Skeletal muscle tissue (tissue), 4 donors: ENCODE data around the gene SUMO3. TPM values are rescaled to one million over a fixed set of nuclear protein-coding genes. Genes with fewer than 3 reads are reported as not detected.

Experiments used
- H3K27ac ChIP-seq: one replicate; pipeline ENCODE4 v1.7.0; 2013; ENCODE audit warnings: mild to moderate bottlenecking, low read depth, low read length, inconsistent platforms
- H3K27me3 ChIP-seq, 3 donors: one replicate each; pipeline ENCODE4 v1.7.0; 2013; ENCODE audit warnings: low read length in 3 of 3; ENCODE audit not compliant: control insufficient read depth in 3 of 3, insufficient read depth in 3 of 3
- H3K36me3 ChIP-seq, 3 donors: one replicate each; pipeline ENCODE4 v1.7.0; 2013; ENCODE audit warnings: low read length in 3 of 3; ENCODE audit not compliant: control insufficient read depth in 3 of 3, insufficient read depth in 3 of 3
- H3K4me1 ChIP-seq, 3 donors: one replicate each; pipeline ENCODE4 v1.7.0; 2013; ENCODE audit warnings: low read length in 3 of 3, mild to moderate bottlenecking in 3 of 3; ENCODE audit not compliant: control insufficient read depth in 3 of 3, insufficient read depth in 3 of 3
- H3K4me3 ChIP-seq, 3 donors: one replicate each; pipeline ENCODE4 v1.7.0; 2013; ENCODE audit warnings: low read length in 3 of 3
- H3K9ac ChIP-seq, 3 donors: one replicate each; pipeline ENCODE4 v1.7.0; 2013; ENCODE audit warnings: low read length in 3 of 3, mild to moderate bottlenecking in 3 of 3, moderate library complexity in 2 of 3, low read depth in 1 of 3
- H3K9me3 ChIP-seq, 3 donors: one replicate each; pipeline ENCODE4 v1.7.0; 2013; ENCODE audit warnings: low read length in 3 of 3; ENCODE audit not compliant: control insufficient read depth in 3 of 3
- total RNA-seq: library from RNA; depleted of rRNA; stranded (reverse); fragments of >200 nt; gene quantifications from one replicate; pipeline ENCODE4 v1.2.3, GENCODE V29; 2014
- donor health status: Osteomylitis.

The SUMO3 gene
- total RNA-seq, 1 donor from 2014 or later = 28.7 TPM

- Histone ChIP-seq H3K27ac (no peak overlapping the region), H3K4me3 (no peak overlapping the region)
Measured at GRCh38 chr21:44805226-44805625, 12.6 kb downstream of the SUMO3 start.

DNA sequence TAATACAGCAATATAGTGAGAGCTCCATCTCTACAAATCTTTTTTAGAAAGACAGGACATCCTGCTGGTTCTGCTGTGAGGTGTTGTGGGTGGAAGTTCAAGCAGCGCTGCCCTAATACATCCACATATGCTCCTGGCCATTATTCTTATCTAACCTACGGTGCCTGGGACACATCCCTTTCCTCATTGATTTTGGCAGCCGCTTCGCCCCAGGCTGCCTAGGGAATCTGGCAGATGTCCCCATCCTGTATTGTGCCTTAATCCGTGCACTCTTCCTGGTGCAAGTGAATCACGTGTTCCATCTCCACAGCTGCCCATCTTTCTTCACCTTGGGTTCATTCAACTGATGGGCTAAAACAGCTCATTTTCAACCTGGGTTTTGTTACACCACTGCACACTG is 13.1 kb downstream of the SUMO3 start:
- peak overlapping the region in 1 of 3 donors; percentile 16 for H3K9ac ChIP-seq
- H3K4me3 ChIP-seq = no peak overlapping the region
- peaks cover 26 to 39% (median 34%) of the 10 kb centered on the region in 3 donors for H3K36me3 ChIP-seq
- H3K27ac ChIP-seq = no peak overlapping the region
- no peaks in the 10 kb centered on the region for H3K9me3 ChIP-seq
- H3K4me1 ChIP-seq = peaks cover 21 to 31% (median 30%) of the 10 kb centered on the region in 3 donors
- no peaks in the 10 kb centered on the region for H3K27me3 ChIP-seq

More at GRCh38 chr21:44805226-44805625, 12.6 kb downstream of the SUMO3 start:
- no peaks in the 10 kb centered on the region for H3K9me3 ChIP-seq
- peaks cover 30 to 44% (median 39%) of the 10 kb centered on the region in 3 donors for H3K36me3 ChIP-seq
- no peaks in the 10 kb centered on the region for H3K27me3 ChIP-seq
- no peak overlapping the region for H3K9ac ChIP-seq
- peaks cover 17 to 27% (median 25%) of the 10 kb centered on the region in 3 donors for H3K4me1 ChIP-seq

- H3K27ac ChIP-seq = no peak overlapping the region
- no peak overlapping the region for H3K9ac ChIP-seq
- no peaks in the 10 kb centered on the region for H3K27me3 ChIP-seq
- H3K9me3 ChIP-seq = no peaks in the 10 kb centered on the region
- peaks cover 23 to 36% (median 34%) of the 10 kb centered on the region in 3 donors for H3K4me1 ChIP-seq
- peaks cover 21 to 33% (median 30%) of the 10 kb centered on the region in 3 donors for H3K36me3 ChIP-seq
- no peak overlapping the region for H3K4me3 ChIP-seq
Measured at GRCh38 chr21:44803651-44804050, 14.2 kb downstream of the SUMO3 start.

GRCh38 chr21:44802396-44803153 is 15.3 kb downstream of the SUMO3 start:
- H3K27ac ChIP-seq = peak overlapping the region; percentile 84

GRCh38 chr21:44801468-44802395 is 16.1 kb downstream of the SUMO3 start, which contains the start of gene UBE2G2:
Gene UBE2G2 (minus strand): TSS chr21:44801820. CDS start chr21:44801748, 72 bp downstream.
- peak within 1 kb of the TSS; percentile 84 for H3K27ac ChIP-seq
- H3K9me3 ChIP-seq = no peaks in the 10 kb centered on the region
- H3K4me3 ChIP-seq = peak within 1 kb of the TSS; percentile 82 to 93 (median 90)
- no peaks in the 10 kb centered on the region for H3K27me3 ChIP-seq
- peaks cover 23 to 36% (median 34%) of the 10 kb centered on the region in 3 donors for H3K4me1 ChIP-seq
- H3K36me3 ChIP-seq = peaks cover 8 to 23% (median 20%) of the 10 kb centered on the region in 3 donors
- peak within 1 kb of the TSS; percentile 87 to 92 (median 88) for H3K9ac ChIP-seq

More at GRCh38 chr21:44802396-44803153, 15.3 kb downstream of the SUMO3 start:
- Histone ChIP-seq H3K4me3 (peak overlapping the region; percentile 82 to 93 (median 90)), H3K9ac (peak overlapping the region; percentile 87 to 92 (median 88)), H3K36me3 (peaks cover 16 to 30% (median 26%) of the 10 kb centered on the region in 3 donors), H3K9me3 (no peaks in the 10 kb centered on the region), H3K27me3 (no peaks in the 10 kb centered on the region), H3K4me1 (peaks cover 23 to 36% (median 34%) of the 10 kb centered on the region in 3 donors)

DNA sequence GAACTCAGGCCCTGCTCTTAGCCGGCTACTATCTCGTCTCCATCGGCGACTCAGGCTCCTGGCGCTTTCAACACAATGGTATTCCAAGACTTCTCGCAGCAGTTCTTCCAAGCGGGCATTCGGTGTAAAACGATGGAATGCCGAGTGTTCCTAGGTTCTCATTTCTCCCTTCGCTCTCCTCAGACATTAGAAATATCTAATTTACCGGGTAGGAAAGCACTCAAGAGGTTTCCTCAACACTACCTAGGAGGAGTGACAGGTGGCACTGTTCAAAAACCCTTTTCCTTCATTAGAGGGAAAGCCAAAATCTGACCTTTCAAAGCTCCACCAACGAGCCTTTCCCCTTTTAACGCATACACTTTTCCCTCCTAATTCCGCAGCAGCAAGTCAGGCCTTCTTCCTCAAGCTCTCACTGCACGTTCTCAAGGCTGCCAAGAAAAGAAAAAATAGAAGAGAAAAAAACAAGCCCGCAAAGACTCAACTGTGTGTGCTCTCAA is 16.8 kb downstream of the SUMO3 start:
- Histone ChIP-seq H3K4me1 (peaks cover 23 to 38% (median 34%) of the 10 kb centered on the region in 3 donors), H3K27me3 (no peaks in the 10 kb centered on the region), H3K27ac (peak overlapping the region; percentile 84), H3K9ac (peak overlapping the region; percentile 87 to 92 (median 88)), H3K4me3 (peak overlapping the region; percentile 82 to 93 (median 90)), H3K9me3 (no peaks in the 10 kb centered on the region), H3K36me3 (peaks cover 7 to 19% (median 14%) of the 10 kb centered on the region in 3 donors)

- no peaks in the 10 kb centered on the region for H3K27me3 ChIP-seq
- peaks cover 29 to 47% (median 34%) of the 10 kb centered on the region in 3 donors for H3K4me1 ChIP-seq
- no peaks in the 10 kb centered on the region for H3K9me3 ChIP-seq
- no peak overlapping the region for H3K27ac ChIP-seq
- peak overlapping the region in 2 of 3 donors; percentile 82 to 93 for H3K4me3 ChIP-seq
- peaks cover 7 to 11% (median 11%) of the 10 kb centered on the region in 3 donors for H3K36me3 ChIP-seq
- peak overlapping the region in 2 of 3 donors; percentile 87 to 92 for H3K9ac ChIP-seq
Measured at GRCh38 chr21:44800103-44800502, 17.8 kb downstream of the SUMO3 start.

- Histone ChIP-seq H3K9ac (no peak overlapping the region), H3K27ac (no peak overlapping the region), H3K9me3 (no peaks in the 10 kb centered on the region), H3K36me3 (peaks cover 4 to 11% (median 6%) of the 10 kb centered on the region in 3 donors), H3K4me1 (peaks cover 29 to 47% (median 34%) of the 10 kb centered on the region in 3 donors), H3K27me3 (no peaks in the 10 kb centered on the region), H3K4me3 (no peak overlapping the region)
Measured at GRCh38 chr21:44799646-44800045, 18.2 kb downstream of the SUMO3 start.

GRCh38 chr21:44797775-44798174 is 20.1 kb downstream of the SUMO3 start:
- Histone ChIP-seq H3K9ac (peak overlapping the region in 1 of 3 donors; percentile 38), H3K36me3 (peaks cover 4 to 11% (median 6%) of the 10 kb centered on the region in 3 donors), H3K4me1 (peaks cover 27 to 46% (median 32%) of the 10 kb centered on the region in 3 donors), H3K4me3 (no peak overlapping the region), H3K27ac (no peak overlapping the region), H3K9me3 (no peaks in the 10 kb centered on the region), H3K27me3 (no peaks in the 10 kb centered on the region)
